Hepatocyte (in vitro differentiated cells): Measurements from ENCODE around the gene PTPRN2.

Source experiments
- EZH2 ChIP-seq: fragments of 200-600 bp; sonication (generic); IDR thresholded peaks from 2 replicates; pipeline ENCODE4 v1.6.1; 2016; ENCODE audit warnings: antibody characterized with exemption, mild to moderate bottlenecking, borderline replicate concordance
- EZH2phosphoT487 ChIP-seq: fragments of 200-600 bp; sonication (generic); IDR thresholded peaks from one replicate; pipeline ENCODE4 v1.6.1; 2018; ENCODE audit warnings: antibody characterized with exemption, mild to moderate bottlenecking, low read depth, moderate library complexity; ENCODE audit not compliant: unreplicated experiment, severe bottlenecking
- TF ChIP-seq, protein P1 (sequence below): fragments of 200-600 bp; sonication (generic); IDR thresholded peaks from 2 replicates; pipeline ENCODE4 v1.5.1; 2016; ENCODE audit warnings: antibody characterized with exemption, mild to moderate bottlenecking; ENCODE audit not compliant: poor library complexity

DNA sequence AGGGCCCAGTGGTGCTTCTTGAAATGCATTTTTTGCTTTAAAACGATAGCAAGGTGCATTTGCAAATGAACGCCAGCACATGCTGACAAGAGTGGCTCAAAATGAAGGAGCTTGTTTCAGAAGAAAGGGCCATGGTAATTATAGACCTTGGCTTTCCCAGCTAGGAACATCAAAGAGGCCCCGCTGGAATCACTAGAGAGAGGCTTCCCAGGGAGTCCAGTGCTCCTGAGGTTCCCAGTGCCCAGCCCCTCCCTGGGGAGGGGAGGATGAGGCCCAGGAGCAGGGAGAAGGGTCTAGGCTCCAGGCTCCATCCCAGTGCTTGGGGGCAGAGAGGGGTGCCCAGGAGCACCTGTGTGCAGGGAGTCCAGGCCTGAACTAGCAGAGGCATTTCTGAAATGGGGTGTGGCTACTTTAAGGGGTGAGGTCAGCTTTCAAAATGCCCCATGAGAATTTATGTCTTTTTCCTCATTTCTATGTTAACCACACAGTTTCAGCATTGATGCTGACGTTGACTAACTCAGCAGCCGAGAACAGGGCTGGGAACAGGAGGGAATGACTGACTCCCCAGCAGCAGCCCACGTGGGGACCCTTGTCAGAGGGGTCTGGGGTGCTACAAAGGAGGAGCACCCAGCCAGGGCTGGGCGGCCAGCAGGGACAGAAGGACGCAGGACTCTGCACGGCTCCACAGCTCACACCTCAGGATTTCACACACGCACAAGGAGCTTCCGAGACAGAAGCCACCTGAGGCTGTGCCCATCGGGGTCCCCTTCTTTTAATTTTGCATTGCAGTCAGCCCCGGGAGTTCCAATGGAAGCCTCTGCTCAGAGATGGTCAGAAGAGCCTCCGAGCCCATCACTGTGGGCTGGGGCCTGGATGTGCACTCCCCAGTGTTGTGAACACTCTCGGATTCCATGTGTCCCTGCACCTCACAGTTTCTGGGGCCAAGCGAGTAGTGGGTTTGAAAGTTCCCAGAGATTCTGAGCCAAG, 570.2 kb downstream of the PTPRN2 start:
- TF ChIP-seq, protein P1, sequence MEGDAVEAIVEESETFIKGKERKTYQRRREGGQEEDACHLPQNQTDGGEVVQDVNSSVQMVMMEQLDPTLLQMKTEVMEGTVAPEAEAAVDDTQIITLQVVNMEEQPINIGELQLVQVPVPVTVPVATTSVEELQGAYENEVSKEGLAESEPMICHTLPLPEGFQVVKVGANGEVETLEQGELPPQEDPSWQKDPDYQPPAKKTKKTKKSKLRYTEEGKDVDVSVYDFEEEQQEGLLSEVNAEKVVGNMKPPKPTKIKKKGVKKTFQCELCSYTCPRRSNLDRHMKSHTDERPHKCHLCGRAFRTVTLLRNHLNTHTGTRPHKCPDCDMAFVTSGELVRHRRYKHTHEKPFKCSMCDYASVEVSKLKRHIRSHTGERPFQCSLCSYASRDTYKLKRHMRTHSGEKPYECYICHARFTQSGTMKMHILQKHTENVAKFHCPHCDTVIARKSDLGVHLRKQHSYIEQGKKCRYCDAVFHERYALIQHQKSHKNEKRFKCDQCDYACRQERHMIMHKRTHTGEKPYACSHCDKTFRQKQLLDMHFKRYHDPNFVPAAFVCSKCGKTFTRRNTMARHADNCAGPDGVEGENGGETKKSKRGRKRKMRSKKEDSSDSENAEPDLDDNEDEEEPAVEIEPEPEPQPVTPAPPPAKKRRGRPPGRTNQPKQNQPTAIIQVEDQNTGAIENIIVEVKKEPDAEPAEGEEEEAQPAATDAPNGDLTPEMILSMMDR: no peak
- TF ChIP-seq EZH2 (no peak), EZH2phosphoT487 (no peak)
